HG02759 (cell line): ENCODE measurements around the gene PEX26.
"Not testable (repeated sequence)": the region's sequence is repeated elsewhere in the genome, so short reads cannot be mapped to it uniquely, and the experiment has no call there.

Experiments
- ATAC-seq: cut with Tn5 transposase; IDR thresholded peaks from one replicate; pipeline ENCODE4 v1.9.1; 2021; ENCODE audit warnings: mild to moderate bottlenecking, moderate library complexity; ENCODE audit not compliant: unreplicated experiment

Gene PEX26

DNA sequence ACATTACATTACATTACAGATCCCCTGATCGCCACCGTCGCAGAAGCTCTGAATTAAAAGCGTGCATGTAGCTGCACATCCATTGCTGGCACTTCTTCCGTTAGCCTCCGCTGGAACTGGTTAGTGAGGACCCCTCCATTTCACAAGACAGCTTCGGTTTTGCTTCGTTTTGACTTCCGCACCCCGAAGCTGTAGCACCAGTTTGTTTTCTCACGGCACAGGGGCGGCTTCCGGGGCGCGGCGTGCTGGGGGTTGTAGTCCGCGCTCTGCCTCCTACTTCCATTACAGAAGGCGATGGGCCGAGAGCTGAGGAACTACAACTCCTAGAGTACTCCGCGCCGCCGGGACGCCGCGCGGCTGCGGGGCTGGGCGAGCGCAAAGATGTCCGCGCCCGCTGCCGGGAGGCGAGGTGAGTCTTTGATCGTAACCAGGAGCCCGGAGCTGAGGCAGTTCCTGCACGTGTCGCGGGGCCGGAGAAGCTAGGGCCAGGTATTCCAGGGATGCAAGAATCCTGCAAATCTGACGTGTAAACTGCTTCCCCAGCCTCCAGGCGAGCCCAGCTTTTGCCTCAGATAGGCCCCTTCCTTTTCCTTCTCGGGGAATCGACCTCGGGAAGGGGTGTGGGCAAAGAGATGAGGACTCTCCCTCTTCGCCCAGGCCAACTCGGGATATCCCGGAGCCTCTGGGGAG, at the start of gene PEX26:
PEX26 (plus strand) TSS at position 352 of the 690 bp plus-strand sequence. CDS start 387 bp downstream, outside the sequence.
- ATAC-seq: peak; percentile 98

DNA sequence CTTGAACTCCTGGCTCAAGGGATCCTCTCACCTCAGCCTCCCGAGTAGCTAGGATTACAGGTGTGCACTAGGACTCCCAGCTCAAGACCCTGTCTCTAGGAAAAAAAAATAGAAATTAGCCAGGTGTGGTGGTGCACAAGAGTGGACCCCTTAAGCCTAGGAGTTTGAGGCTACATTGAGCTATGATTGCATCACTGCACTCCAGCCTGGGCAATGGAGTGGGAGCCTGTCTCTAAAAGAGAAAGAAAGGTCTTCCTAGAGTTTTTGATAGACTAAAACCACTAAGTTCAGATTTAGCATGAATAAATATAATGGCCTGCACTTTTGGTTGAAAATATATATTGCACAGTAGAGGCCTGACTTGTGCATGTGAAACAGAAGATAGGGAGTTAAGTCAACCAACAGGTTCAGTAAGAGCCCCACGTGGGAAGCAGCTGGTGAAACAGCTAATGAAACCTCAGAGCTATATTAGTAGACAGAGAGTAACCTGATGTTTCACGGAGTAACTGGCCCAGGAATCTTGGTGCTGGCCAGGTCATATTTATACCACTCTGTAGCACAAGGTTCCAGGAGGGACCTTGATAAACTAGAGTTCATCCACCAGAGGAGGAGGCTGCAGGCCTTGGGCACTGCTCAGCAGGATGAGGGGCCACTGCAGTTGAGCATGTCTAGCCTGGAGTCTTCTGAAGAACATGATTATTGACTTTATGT, 48.8 kb upstream of the PEX26 start:
- no peak for ATAC-seq

DNA sequence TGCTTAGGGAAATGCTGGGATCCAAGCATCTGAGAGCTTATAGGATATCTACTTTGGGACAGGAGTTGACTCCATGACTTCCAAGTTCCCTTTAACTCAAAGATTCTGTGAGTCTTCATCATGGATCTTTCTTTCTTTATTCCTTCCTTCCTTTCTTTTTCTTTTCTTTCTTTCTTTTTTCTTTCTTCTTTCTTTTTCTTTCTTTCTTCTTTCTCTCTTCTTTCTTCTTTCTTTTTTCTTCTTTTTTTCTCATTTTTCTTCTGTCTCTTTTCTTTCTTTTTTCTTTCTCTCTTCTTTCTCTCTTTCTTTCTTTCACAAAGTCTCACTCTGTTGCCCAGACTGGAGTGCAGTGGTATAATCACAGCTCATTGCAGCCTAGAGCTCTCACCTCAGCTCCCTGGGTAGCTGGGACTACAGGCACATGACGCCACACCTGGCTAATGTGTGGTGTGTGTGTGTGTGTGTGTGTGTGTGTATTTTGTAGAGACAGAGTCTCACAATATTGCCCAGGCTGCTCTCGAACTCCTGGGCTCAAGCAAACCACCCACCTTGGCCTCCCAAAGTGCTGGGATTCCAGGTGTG, 48.0 kb upstream of the PEX26 start:
- no peak for ATAC-seq

DNA sequence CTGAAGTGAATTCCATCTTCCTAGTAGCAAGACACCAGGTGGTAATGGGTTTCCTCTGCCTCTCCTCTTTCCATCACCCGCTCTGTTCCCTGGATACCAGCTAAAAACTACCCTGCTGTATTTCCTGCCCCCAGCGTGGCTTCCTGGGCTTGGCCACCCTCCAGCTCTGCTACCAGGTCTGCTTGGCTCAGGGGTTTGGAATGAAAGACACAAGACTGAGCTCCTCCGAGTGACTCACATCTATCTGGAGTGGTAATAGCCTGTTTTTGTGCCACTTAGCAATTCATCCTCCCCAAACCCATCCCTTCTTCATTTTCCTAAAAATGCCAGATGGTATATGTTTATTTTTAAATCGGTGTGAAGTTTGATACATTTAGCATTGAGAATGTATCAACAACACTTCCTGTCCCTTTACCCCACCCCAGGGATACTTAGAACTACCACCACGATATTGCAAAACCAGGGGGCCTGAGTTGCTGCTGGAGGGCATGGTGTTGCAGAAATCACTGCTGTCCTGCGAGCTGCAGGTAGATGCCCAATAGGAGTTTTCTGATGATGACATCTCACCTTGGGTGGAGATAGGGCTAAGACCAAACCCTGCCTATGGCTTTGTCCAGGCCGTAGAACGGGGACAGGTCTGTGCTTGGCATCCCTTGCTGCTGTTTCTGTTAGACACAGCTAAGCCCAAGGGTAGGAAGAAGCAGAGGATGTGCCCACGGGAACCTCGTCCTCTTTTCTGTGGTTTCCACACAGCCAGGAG, 45.9 kb upstream of the PEX26 start:
- no peak for ATAC-seq

DNA sequence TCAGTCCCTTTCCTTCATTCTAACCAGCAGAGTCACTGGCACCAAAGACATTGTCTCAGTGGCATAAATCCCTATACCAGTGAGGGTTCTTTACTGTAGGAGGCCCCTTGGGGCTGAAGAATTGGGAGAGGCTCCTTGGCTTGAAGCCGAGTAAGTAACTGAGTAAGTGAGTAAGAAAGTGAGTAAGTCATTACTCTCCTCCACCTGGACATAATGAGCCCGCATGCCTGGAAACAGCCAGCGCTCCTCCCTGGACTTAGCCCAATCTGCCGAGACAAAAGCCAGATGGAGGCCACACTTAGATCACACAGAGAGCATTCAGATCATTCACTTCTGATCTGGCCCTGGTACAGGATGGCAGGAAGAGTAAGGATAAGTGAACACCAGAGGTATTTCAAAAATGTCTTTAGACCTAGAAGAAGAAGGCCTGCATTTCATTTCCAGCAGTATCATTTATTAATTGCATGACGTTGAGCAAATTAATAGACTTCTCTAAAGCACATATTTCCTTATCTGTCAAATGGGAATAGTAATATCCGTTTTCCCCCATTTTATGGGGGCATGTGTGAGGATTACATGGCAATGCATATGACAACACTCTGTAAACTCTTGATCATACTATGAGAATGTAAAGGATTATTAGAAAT, 45.2 kb upstream of the PEX26 start:
- no peak for ATAC-seq

DNA sequence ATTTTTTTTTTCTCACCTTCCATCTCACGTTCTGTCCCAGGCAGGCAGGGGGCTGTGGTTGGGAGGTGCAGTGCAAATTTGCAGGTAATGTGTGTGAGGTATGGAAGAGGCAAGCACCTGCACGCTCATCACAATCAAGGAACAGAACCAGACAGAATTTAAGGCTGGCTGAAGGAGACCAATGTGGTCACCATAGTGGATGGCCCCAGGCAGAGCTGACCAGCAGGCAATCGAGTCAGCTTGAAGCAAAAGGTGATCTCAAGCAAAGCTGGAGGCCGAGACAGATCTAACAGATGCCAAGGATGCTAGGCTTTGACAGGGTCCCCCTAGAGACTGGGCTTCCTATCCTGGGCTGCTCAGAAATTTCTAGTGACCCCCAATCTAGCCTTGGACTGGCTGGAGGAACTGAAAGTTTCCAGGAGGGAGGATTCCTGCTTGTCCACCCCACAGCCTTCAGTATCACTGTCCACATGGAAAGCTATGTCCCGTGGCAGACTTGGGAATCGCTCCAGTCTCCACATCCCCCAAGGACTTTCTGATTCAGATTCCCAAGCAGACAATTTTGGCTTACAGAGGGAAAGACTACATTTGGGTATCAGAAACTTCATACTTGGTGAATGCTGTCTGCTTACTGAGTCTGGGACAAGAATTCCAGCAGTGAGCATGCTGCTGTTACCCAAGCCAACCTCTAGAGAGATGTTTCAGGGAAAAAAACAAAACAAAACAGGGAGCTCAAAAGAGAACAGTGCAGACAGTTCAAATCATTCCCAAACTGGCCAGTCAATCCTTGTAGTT, 44.4 kb upstream of the PEX26 start:
- ATAC-seq: no peak

DNA sequence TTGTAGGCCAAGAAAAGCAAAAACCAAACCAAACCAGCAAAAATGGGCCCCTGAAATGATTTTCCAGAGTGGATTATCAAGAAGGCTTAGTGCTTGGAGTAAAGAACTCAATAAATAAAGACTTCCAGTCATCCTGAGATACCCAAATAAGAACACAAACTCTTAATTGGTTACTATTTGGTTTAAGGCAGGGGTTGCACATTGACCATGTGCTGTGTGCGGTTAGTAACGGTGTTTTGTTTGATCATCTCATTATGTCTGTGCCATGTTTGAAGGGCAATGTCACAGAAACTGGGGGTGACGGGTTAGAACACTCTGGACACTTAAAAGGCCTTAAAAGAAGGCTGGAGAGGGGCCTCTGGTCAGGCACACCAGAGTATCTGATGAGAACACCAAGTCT, 43.7 kb upstream of the PEX26 start:
- no peak for ATAC-seq

DNA sequence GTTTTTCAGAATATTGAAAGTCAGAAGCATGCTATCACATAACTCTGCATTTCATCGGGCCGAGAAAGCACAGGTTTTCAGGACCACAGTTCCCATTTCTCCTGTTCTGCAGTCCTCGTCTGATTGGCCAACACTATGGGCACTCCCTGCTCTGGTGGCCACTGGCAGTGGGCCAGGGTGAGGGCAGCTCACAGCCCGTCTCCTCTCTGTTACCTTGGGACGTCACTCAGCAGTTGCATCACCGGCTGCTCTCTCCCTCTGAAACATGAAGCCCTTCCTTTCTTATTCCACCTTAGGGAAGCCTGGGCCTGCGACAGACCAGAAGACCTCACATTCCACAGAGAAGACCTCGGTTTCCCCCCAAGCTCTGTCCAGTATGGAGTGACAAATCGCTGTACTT, 42.0 kb upstream of the PEX26 start:
- ATAC-seq: no peak

DNA sequence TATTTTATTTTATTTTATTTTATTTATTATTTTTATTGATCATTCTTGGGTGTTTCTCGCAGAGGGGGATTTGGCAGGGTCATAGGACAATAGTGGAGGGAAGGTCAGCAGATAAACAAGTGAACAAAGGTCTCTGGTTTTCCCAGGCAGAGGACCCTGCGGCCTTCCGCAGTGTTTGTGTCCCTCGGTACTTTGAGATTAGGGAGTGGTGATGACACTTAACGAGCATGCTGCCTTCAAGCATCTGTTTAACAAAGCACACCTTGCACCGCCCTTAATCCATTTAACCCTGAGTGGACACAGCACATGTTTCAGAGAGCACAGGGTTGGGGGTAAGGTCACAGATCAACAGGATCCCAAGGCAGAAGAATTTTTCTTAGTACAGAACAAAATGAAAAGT, 36.9 kb upstream of the PEX26 start:
- not testable (repeated sequence) for ATAC-seq

DNA sequence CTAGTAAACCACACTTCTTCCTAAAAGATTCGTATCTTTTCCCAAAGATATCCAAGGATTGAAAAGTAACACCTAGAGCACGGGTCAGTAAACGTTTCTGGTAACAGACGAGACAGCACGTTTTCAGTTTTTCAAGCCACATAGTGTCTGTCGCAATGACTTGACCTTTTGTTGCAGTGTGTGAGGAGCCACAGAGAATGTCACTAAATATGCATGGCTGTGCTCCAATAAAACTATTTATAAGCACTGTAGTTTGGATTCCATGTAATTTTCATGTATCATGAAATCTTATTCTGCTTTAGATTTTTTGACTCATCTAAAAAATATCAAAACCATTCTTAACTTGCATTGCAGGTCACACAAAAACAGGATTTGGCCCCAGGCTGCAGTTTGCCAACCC, 35.1 kb upstream of the PEX26 start:
- ATAC-seq: no peak

DNA sequence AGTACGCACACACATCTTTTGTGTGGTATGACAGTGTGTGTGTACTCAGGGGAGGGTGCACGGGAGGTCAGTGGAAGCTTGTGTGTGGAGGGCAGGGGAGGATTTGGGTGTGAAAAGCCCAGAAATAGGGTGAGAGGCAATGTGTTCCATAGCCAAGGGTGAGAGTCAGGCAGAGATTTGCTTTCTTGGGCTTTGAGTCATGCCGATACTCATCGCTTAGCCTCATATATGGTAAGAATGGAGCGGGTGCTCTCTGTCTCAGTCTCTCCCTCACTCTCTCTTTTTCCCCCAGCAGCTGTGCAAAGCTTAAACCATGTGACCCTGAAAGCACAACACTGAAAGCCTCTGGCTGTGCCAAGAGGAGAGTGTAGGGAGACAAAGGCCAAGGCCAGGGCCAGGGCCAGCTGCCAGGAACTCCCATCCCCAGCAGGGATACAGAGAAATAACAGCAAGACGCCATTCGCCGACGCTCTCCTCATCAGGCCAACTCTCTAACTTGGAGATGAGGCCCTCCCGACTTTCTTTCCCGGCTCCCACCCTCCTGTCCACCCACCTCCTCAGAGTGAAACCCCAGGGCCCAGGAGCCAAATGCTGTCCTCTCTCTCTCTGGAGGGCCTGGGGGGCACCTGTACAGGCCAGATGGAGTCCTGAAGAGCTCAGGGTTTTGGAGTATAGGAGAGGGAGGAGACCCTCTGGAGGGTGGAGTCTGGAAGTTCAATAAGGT, 33.1 kb upstream of the PEX26 start:
- no peak for ATAC-seq

DNA sequence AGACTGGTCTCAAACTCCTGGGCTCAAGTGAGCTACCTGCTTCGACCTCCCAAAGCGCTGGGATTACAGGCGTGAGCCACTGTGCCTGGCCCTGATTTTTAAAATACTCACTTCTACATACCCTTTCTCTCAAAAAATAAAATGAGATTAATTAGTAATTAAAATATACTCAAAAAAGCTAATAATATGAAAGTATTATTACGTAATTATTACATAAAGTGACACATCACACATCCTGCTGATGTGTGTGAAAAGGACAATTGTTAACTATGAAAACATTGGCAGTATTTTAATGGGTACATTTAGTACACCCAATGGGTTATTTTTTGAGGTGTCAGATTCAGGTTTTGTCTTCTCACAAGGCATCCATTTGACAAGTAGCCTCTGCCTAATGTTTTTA, 32.0 kb upstream of the PEX26 start:
- no peak for ATAC-seq

DNA sequence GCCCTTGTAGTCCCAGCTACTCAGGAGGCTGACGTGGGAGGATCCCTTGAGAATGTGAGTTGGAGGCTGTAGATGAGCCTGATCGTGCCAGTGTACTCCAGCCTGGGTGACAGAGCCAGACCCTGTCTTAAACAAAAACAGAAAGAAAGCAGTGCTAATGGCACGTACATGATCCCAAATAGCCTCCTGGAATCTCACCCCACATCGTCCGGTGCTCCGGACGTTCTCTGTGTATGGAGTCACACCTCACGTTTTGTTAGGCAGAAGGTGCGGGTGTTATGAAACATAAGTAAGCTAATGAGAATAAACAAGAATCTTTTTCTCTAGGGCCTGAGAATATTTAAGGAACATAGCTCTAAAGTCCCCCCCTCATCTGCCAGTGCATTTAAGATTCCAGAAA, 29.7 kb upstream of the PEX26 start:
- no peak for ATAC-seq

DNA sequence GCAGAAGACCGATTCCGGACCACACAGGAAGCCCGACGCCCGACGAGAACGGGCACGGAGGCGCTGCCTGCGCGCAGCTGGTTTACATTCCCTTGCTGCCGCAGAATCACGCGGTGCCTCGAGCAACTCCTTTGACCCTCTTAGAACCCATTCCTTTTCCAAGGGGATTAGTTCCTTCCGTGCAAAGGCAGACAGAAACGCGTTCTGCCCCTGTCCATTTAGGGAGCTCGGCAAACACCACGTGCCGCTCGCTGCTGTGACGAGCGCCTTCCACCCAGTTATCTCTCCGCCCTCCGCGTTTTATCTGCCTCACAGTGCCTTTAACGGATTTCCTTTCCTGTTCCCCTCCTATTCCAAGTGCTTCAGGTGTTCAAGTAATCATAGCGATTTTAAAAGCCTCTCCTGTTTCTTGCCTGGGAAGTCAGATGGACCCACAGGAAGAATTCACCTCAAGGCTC, 29.3 kb upstream of the PEX26 start:
- ATAC-seq: no peak

DNA sequence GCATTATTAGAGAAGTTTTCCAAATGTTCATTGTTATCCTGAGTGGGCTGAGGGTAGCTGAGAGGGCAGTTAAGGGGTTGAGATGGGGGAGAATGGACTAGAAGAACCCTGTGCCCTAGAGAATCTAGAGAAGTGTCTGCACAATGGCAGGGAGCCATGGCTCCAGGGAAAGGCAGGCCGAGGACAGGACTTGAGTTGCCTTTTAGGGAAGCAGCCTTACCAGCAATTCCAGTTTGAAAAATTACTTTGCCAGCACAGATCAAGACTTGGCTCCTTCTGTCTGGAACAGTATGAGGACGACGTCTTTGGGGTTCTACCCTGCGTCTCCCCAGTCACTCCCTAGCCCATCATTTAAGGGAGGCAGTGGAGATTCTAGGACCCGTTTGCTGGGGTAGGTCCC, 27.7 kb upstream of the PEX26 start:
- no peak for ATAC-seq

DNA sequence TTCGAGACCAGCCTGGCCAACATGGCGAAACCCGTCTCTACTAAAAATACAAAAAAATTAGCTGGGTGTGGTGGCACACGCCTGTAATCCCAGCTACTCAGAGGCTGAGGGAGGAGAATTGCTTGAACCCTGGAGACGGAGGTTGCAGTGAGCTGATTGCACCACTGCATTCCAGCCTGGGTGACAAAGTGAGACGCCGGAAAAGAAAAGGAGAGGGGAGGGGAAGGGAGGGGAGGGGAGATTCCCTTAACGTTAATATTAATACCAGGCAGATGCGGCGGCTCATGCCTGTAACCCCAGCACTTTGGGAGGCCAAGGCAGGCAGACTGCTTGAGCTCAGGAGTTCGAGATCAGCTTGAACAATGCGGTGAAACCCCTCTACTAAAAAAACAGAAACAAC, 26.7 kb upstream of the PEX26 start:
- ATAC-seq: not testable (repeated sequence)

DNA sequence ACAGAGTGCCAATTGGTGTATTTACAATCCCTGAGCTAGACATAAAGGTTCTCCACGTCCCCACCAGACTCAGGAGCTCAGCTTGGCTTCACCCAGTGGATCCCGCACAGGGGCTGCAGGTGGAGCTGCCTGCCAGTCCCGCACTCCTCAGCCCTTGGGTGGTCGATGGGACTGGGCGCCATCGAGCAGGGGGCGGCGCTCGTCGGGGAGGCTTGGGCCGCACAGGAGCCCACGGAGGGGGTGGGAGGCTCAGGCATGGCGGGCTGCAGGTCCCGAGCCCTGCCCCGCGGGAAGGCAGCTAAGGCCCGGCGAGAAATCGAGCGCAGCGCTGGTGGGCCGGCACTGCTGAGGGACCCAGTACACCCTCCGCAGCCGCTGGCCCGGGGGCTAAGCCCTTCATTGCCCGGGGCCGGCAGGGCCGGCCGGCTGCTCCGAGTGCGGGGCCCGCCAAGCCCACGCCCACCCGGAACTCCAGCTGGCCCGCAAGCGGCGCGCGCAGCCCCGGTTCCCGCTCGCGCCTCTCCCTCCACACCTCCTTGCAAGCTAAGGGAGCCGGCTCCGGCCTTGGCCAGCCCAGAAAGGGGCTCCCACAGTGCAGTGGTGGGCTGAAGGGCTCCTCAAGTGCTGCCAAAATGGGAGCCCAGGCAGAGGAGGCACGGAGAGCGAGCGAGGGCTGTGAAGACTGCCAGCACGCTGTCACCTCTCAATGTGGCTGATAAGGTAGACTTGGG, 24.4 kb upstream of the PEX26 start:
- not testable (repeated sequence) for ATAC-seq

DNA sequence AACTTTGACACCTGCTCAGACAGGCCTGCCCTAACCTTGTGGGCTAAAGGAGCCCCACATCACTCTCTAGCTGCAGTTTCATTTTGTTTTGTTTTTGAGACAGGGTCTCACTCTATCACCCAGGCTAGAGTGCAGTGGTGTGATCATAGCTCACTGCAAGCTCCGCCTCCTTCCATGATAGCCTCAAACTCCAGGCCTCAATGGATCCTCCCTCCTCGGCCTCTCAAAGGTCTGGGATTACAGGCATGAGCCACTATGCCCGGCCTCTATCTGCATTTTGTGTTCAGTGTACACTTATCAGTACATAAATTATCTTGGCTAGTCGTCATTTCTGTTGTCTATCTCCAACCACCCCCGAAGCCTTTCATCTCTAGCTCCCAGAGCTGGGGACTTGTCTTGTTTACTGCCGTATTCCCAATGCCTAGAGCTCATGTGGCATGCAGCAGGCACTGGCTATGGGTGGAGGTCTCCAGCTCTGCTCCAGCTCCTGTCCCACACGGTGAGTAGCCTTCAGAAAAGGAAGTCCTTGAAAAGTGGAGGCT, 22.1 kb upstream of the PEX26 start:
- ATAC-seq: no peak
